ENCODE data around the gene AMN1. TPM values are rescaled to one million over a fixed set of nuclear protein-coding genes. Genes with fewer than 3 reads are reported as not detected.

AMN1 gene
- total and polyA plus RNA-seq, 2 experiments from 2014 or later = 12.6 to 17.7 TPM

DNA sequence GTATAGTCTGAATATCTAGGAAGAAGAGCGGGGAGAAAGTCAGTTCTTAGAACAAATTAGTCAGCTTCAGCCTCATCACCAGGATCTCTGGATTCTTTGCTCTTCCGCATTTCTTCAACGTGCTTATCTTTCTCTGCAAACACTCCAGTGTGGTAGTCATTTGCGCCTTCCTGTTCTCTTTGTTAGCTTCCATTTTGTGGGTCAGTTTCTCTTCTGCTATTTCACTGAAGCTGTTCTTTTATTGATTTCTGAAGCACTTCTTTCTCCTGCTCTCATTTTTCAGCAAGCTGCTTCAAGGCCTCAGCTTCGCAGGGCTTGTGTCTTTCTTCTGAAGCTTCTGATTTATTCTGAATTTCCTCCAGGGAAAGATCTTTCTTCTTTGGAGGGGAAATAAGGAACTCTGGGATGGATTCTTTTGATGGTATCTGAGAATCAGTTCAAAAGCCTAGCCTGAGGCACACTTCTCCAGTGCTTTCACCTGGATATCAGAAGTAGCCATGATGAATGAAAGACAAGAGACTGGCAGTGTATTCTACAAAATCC, 13.5 kb downstream of the AMN1 start (continued):
- TF ChIP-seq, protein P1, sequence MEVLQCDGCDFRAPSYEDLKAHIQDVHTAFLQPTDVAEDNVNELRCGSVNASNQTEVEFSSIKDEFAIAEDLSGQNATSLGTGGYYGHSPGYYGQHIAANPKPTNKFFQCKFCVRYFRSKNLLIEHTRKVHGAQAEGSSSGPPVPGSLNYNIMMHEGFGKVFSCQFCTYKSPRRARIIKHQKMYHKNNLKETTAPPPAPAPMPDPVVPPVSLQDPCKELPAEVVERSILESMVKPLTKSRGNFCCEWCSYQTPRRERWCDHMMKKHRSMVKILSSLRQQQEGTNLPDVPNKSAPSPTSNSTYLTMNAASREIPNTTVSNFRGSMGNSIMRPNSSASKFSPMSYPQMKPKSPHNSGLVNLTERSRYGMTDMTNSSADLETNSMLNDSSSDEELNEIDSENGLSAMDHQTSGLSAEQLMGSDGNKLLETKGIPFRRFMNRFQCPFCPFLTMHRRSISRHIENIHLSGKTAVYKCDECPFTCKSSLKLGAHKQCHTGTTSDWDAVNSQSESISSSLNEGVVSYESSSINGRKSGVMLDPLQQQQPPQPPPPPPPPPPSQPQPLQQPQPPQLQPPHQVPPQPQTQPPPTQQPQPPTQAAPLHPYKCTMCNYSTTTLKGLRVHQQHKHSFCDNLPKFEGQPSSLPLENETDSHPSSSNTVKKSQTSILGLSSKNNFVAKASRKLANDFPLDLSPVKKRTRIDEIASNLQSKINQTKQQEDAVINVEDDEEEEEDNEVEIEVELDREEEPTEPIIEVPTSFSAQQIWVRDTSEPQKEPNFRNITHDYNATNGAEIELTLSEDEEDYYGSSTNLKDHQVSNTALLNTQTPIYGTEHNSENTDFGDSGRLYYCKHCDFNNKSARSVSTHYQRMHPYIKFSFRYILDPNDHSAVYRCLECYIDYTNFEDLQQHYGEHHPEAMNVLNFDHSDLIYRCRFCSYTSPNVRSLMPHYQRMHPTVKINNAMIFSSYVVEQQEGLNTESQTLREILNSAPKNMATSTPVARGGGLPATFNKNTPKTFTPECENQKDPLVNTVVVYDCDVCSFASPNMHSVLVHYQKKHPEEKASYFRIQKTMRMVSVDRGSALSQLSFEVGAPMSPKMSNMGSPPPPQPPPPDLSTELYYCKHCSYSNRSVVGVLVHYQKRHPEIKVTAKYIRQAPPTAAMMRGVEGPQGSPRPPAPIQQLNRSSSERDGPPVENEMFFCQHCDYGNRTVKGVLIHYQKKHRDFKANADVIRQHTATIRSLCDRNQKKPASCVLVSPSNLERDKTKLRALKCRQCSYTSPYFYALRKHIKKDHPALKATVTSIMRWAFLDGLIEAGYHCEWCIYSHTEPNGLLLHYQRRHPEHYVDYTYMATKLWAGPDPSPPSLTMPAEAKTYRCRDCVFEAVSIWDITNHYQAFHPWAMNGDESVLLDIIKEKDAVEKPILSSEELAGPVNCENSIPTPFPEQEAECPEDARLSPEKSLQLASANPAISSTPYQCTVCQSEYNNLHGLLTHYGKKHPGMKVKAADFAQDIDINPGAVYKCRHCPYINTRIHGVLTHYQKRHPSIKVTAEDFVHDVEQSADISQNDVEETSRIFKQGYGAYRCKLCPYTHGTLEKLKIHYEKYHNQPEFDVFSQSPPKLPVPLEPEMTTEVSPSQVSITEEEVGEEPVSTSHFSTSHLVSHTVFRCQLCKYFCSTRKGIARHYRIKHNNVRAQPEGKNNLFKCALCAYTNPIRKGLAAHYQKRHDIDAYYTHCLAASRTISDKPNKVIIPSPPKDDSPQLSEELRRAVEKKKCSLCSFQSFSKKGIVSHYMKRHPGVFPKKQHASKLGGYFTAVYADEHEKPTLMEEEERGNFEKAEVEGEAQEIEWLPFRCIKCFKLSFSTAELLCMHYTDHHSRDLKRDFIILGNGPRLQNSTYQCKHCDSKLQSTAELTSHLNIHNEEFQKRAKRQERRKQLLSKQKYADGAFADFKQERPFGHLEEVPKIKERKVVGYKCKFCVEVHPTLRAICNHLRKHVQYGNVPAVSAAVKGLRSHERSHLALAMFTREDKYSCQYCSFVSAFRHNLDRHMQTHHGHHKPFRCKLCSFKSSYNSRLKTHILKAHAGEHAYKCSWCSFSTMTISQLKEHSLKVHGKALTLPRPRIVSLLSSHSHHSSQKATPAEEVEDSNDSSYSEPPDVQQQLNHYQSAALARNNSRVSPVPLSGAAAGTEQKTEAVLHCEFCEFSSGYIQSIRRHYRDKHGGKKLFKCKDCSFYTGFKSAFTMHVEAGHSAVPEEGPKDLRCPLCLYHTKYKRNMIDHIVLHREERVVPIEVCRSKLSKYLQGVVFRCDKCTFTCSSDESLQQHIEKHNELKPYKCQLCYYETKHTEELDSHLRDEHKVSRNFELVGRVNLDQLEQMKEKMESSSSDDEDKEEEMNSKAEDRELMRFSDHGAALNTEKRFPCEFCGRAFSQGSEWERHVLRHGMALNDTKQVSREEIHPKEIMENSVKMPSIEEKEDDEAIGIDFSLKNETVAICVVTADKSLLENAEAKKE (CRISPR knock-in tag; IDR thresholded peaks at IDR 0.05) = no peak
- TF ChIP-seq, protein P2, sequence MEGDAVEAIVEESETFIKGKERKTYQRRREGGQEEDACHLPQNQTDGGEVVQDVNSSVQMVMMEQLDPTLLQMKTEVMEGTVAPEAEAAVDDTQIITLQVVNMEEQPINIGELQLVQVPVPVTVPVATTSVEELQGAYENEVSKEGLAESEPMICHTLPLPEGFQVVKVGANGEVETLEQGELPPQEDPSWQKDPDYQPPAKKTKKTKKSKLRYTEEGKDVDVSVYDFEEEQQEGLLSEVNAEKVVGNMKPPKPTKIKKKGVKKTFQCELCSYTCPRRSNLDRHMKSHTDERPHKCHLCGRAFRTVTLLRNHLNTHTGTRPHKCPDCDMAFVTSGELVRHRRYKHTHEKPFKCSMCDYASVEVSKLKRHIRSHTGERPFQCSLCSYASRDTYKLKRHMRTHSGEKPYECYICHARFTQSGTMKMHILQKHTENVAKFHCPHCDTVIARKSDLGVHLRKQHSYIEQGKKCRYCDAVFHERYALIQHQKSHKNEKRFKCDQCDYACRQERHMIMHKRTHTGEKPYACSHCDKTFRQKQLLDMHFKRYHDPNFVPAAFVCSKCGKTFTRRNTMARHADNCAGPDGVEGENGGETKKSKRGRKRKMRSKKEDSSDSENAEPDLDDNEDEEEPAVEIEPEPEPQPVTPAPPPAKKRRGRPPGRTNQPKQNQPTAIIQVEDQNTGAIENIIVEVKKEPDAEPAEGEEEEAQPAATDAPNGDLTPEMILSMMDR (conservative IDR thresholded peaks at IDR 0.05; ENCODE audit: low read depth in 2 of 2) = no peak
- TF ChIP-seq NANOG (IDR thresholded peaks at IDR 0.05; ENCODE audit: borderline replicate concordance) = no peak

DNA sequence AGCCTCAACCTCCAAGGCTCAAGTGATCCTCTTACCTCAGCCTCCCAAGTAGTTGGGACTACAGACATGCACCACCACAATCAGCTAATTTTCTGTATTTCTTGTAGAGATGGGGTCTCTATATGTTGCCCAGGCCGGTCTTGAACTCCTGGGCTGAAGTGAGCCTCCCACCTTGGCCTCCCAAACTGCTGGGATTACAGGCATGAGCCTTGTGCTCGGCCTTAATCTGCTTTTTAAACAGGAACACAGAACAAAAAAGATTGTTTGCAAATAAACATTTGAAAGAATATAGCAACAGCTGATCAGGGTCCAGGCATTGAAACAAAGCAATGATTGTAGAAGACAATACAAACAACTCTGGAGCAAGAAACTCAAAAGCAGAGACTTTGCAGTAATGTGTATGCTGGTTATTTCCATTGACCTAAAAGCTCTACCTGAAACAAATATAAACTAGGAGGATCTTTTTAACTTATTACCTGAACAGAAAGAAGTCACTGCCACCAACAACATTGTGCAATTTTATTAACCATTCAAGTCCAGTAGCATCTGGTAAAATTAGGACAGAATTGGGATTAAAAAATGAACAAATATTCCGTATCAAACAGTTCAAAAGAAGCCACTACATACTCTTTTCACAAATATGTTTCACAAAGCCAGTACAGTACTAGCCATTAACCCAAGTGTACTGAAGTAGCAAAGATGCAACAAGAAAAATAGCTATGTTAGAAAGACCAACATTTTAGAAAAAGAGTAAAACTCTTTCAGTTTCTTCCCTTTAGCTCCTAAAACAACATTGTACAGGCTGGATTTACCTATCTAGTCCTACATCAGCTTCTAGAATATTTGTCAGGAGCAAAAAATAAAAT, 14.2 kb downstream of the AMN1 start:
- Histone ChIP-seq H2AFZ (no peak overlapping the region), H4K20me1 (replicated peaks; ENCODE audit: insufficient read depth) (no peaks in the 10 kb centered on the region), H3K27me3 (ENCODE audit: insufficient read depth) (no peaks in the 10 kb centered on the region), H3K27ac (ENCODE audit: low read depth) (no peak overlapping the region), H3K4me2 (no peak overlapping the region), H3F3A (replicated peaks; ENCODE audit: low read depth) (no peaks in the 10 kb centered on the region), H3K79me2 (replicated peaks; ENCODE audit: insufficient read depth) (no peaks in the 10 kb centered on the region), H3K9me2 (ENCODE audit: insufficient read depth) (no peaks in the 10 kb centered on the region; the same call in 1 of the 2 replicates), H3K4me3 (no peak overlapping the region), H3K36me3 (ENCODE audit: insufficient read depth) (no peaks in the 10 kb centered on the region), H3K4me1 (ENCODE audit: insufficient read depth) (peaks cover 9% of the 10 kb centered on the region)
- no peak overlapping the region for H3K27ac Mint-ChIP-seq
- no peak overlapping the region for H3K4me3 Mint-ChIP-seq
- H3K27me3 Mint-ChIP-seq (ENCODE audit: insufficient read depth, low read depth, poor library complexity) = peaks cover 1% of the 10 kb centered on the region
- H3K9me3 Mint-ChIP-seq = peaks cover 7% of the 10 kb centered on the region; the same call in 1 of the 3 replicates
- ATAC-seq = no peak
- H3K36me3 Mint-ChIP-seq (ENCODE audit: low read depth) = peaks cover 21% of the 10 kb centered on the region; the same call in 2 of the 3 replicates
- peaks cover 10% of the 10 kb centered on the region for H3K4me1 Mint-ChIP-seq
- DNase-seq (ENCODE audit: low spot score) = no peak
- TF ChIP-seq NANOG (IDR thresholded peaks at IDR 0.05; ENCODE audit: borderline replicate concordance) (no peak), JUNB (IDR thresholded peaks at IDR 0.05; ENCODE audit: unreplicated experiment) (no peak), POLR2AphosphoS5 (IDR thresholded peaks at IDR 0.05; ENCODE audit: low read depth) (no peak), STAT1 (IDR thresholded peaks at IDR 0.05; ENCODE audit: unreplicated experiment) (no peak), CREB1 (CRISPR knock-in tag; IDR thresholded peaks at IDR 0.05; ENCODE audit: low read depth) (no peak)
- TF ChIP-seq, protein P3, sequence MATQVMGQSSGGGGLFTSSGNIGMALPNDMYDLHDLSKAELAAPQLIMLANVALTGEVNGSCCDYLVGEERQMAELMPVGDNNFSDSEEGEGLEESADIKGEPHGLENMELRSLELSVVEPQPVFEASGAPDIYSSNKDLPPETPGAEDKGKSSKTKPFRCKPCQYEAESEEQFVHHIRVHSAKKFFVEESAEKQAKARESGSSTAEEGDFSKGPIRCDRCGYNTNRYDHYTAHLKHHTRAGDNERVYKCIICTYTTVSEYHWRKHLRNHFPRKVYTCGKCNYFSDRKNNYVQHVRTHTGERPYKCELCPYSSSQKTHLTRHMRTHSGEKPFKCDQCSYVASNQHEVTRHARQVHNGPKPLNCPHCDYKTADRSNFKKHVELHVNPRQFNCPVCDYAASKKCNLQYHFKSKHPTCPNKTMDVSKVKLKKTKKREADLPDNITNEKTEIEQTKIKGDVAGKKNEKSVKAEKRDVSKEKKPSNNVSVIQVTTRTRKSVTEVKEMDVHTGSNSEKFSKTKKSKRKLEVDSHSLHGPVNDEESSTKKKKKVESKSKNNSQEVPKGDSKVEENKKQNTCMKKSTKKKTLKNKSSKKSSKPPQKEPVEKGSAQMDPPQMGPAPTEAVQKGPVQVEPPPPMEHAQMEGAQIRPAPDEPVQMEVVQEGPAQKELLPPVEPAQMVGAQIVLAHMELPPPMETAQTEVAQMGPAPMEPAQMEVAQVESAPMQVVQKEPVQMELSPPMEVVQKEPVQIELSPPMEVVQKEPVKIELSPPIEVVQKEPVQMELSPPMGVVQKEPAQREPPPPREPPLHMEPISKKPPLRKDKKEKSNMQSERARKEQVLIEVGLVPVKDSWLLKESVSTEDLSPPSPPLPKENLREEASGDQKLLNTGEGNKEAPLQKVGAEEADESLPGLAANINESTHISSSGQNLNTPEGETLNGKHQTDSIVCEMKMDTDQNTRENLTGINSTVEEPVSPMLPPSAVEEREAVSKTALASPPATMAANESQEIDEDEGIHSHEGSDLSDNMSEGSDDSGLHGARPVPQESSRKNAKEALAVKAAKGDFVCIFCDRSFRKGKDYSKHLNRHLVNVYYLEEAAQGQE (IDR thresholded peaks at IDR 0.05; ENCODE audit: unreplicated experiment) = no peak
